ENCODE data around the gene ATL2.
A peak's percentile ranks its signal among the peaks of the same experiment; 100 is the strongest.
"Not testable (repeated sequence)": the region's sequence is repeated elsewhere in the genome, so short reads cannot be mapped to it uniquely, and the experiment has no call there.

The ATL2 gene

GRCh38 chr2:38268691-38269327 is 108.3 kb downstream of the ATL2 start:
- no peak for FAIRE-seq

- FAIRE-seq: no peak
These were observed 109.1 kb downstream of the ATL2 start for GRCh38 chr2:38268001-38268400.

GRCh38 chr2:38267270-38267925 is 109.7 kb downstream of the ATL2 start:
- FAIRE-seq: no peak

GRCh38 chr2:38266382-38267061 is 110.6 kb downstream of the ATL2 start:
- FAIRE-seq: no peak

DNA sequence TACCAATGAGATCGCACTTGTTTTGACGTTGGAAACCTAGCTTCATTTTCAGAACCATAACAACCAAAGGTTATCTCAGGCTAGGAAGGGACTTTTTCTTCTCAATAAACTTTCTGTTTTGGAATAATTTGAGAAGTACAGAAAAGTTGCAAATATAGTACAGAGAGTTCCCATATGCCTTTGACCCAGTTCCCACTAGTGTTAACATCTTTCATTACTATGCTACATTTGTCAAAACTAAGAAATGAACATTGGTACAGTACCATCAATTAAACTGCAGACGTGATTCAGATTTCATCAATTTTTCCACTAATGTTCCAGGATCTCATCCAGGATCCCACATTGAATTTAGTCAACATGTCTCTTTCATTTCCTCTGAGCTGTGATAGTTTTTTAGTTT is 111.6 kb downstream of the ATL2 start:
- FAIRE-seq: no peak

DNA sequence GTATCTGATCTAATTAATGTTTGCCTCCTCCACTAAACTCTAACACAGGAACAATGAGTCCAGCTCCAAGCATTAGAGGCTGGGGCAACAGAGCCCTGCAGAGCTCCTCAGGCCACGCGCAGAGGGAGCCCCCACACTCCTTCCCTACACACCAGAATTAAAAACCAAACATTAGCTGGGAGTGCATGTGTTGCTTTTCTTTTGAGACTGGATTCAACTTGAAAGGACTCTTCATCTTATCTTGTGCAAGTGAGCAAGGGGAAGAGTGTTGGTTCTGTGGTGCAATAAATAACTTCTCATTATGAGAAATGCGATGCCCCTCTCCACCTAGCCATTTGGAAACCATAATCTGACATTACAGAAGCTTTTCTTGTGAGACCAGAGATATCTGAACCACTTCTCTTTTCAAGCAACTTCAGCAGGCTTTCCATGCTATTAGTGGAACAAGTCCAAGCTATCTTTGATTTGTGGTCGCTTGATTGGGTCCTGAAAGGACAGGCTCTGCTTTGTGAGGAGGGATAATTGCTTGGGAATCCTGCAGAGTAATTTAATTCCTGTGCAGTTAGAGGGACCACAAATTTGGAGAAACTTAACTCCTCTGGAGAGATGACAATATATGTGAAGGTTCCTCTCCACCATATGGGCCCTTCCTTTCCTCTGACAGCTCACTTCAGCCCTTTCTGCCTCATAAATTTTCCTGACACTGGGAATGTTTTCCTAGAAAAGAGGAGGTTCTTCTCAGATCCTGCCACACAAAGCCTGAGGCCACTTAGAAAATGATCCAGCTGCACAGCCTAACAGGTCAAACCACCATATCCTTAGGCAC is 112.5 kb downstream of the ATL2 start:
- no peak for FAIRE-seq

- no peak for FAIRE-seq
These were observed 113.8 kb downstream of the ATL2 start for GRCh38 chr2:38263293-38263692.

GRCh38 chr2:38262069-38262871 is 114.8 kb downstream of the ATL2 start:
- no peak for FAIRE-seq

- FAIRE-seq: no peak
These were observed 115.5 kb downstream of the ATL2 start for GRCh38 chr2:38261569-38262068.

DNA sequence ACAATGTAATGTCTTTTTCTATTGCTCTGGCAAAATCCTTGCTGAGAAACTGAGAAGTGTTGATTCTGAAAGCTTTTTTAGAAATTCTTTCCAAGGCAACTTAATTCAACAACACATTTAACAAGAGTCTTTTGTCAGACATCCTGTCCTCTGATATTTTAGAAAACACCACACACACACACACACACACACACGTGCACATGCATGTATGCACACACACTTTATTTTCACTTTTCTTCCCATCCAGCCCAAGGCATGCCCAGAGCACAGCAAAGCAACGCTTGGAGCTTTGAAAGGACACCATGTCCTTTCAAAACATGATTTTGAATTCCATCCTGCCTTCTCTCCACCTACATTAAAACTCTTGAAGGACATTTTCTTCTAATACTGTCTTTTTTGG is 116.1 kb downstream of the ATL2 start:
- no peak for FAIRE-seq

DNA sequence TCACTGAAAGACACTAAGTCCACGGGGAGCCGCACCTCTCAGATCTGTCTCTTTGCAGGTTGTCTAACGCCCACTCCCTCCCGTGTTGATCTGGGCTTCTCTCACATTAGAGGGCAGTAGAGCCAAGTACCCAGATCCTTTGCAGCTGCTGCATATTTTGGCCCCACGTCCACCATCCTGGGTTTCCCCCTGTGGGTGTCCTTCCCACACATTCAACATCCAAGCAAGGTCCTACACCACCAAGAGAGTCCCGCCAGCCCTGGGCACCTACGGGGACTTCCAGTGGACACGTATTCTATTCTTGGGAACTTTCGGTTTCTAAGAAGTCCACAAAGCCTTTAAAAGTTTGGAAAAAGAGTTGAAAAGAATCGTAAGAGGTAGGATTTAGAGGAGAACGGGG is 116.6 kb downstream of the ATL2 start:
- no peak for FAIRE-seq

DNA sequence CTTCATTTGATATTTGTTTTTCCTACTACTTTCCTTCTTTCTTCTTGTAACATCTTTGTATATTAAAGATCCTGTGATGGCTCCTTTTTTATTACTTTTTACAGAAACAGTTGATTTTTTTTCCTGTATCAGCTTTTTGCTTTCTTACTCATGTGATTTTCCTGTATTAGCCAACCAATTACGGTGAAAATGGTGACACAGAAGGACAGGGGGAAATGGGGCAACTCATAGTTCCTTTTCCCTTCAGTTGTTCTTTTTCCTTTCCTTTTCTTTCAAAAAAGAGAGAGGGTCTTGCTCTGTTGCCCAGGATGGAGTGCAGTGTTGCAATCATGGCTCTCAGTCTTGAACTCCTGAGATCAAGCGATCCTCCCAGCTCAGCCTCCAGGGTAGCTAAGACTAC is 117.8 kb downstream of the ATL2 start:
- FAIRE-seq: no peak

GRCh38 chr2:38257680-38258079 is 119.4 kb downstream of the ATL2 start:
- not testable (repeated sequence) for FAIRE-seq

DNA sequence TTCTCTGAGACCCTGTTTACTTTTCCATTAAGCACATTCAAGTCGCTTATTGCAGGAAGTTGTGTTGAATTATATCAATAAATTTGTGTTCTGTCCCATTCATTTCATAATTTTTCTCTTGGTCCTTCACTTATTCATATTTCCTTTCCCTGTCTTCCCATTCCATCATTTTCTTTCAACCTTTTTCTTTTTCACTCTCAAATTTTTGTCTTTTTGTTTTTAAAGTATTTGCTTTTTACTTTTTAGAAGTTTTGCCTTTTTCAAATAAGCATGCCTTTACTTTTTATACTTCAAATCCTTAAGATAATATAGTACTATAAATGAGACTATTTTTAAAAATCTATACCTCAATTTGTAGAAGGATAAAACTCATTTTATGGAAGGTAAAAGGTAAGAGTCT is 120.5 kb downstream of the ATL2 start:
- FAIRE-seq: peak; percentile 42

DNA sequence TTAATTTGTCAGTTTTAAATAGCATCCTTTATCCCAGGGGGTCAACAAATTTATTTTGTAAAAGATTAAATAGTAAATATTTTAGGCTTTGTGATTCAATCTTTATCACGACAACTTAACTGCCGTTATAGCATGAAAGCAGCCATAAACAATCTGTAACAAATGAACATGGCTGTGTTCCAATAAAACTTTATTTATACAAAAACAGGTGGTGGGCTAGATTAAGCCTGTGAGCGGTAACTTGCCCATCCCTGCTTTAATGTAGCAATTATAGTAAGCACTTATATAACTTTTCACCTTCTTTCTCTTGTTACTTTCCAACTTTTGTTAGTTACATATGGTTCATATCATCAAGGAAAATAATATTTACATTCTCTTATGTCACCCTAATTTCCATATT is 121.9 kb downstream of the ATL2 start:
- FAIRE-seq: no peak

DNA sequence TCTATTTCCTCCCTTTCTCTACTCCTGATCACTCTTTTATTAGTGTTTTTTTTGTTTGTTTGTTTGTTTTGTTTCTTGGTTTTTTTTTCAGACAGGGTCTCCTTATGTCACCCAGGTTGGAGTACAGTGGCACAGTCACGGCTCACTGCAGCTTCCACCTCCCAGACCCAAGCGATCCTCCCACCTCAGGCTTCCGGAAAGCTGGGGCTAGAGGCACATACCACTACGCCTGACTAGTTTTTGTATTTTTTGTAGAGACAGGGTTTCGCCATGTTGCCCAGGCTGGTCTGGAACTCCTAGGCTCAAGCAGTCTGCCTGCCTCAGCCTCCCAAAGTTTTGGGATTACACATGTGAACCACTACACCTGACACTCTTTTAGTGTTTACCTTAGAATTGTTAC is 122.3 kb downstream of the ATL2 start:
- no peak for FAIRE-seq

DNA sequence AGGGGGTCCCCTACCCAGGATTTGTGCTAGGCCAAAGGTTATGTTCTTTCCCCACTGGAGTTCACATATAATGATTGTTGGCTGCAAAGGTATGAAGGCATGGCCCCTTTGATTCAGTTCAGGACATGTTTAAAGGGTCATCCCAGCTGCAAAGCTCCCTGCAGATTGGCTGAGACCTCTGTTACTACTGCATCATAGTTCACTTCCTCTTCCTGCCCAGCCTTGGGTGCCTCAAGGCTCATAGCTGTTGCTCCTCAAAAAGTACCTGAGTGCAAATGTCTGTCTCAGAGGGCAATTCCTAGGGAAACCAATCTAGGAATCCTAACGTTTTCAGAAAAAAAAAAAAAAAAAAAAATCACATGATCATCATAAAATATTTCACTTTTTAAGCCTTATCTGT is 125.1 kb downstream of the ATL2 start:
- no peak for FAIRE-seq

GRCh38 chr2:38248707-38249106 is 128.4 kb downstream of the ATL2 start:
- no peak for FAIRE-seq

GRCh38 chr2:38248255-38248654 is 128.8 kb downstream of the ATL2 start:
- no peak for FAIRE-seq

DNA sequence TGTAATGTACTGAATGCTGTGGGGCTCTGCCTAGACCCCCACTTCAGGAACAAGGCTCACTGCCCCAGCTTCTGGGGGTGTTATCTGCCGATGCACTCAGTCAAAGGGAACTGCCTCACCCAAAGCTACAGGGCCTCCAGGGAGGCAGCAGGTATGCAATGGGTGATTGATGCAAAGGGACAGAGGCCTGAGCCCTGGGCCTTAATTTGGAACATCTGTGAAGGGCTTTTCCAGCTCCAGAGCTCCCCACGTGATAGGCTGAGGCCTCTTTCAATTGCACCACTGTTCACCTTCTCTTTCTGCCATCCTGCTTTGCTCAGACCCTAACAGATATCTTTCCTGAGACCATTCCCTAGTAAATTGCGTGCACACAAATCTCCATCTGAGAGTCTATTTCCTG is 131.0 kb downstream of the ATL2 start:
- FAIRE-seq: no peak

GRCh38 chr2:38245114-38245641 is 131.9 kb downstream of the ATL2 start:
- FAIRE-seq: no peak

DNA sequence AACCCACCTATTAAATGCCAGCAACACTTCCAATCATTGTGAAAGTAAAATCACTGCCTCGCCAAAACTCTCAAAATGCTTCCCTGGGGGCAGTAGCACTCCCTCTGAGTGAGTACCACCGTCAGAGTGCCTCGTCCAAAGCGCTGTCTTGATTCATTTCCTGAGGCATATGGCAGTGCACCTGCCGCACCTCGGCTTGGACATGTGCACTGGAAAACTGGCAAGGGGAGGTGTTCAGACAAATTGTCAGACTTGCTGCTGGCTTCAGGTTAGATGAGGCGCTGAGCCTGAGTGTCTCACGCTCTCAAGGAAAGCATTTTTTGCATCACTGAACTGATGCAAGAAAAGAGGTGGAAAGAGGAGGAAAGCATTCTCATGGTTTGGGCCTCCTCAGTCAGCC is 132.8 kb downstream of the ATL2 start:
- FAIRE-seq: no peak
